ENCODE results near the gene TSPAN14.

Gene TSPAN14

GRCh38 chr10:80515511-80515910 is 61.4 kb downstream of the TSPAN14 start:
- no peaks in the 10 kb centered on the region for H3K27me3 ChIP-seq (ENCODE audit: insufficient read depth, low read length)
- no peak for TF ChIP-seq EZH2 (IDR thresholded peaks at IDR 0.05; ENCODE audit: borderline replicate concordance, low read length)
- TF ChIP-seq CTCF (IDR thresholded peaks at IDR 0.05; ENCODE audit: low read length) = no peak
- H3K79me2 ChIP-seq (ENCODE audit: insufficient read depth, low read length) = no peaks in the 10 kb centered on the region
- H2AFZ ChIP-seq (ENCODE audit: low read length) = no peak overlapping the region
- no peaks in the 10 kb centered on the region for H3K9me2 ChIP-seq (ENCODE audit: low read depth, low read length)
- no peak overlapping the region for H3K4me3 ChIP-seq (ENCODE audit: low read depth, low read length, poor library complexity, severe bottlenecking)
- H3K4me2 ChIP-seq (ENCODE audit: low read length) = no peak overlapping the region
- H3K4me1 ChIP-seq (ENCODE audit: insufficient read depth, low read length, severe bottlenecking) = no peaks in the 10 kb centered on the region
- H3K27ac ChIP-seq (ENCODE audit: low read depth, low read length, poor library complexity, severe bottlenecking) = no peak overlapping the region
- H3K36me3 ChIP-seq (ENCODE audit: insufficient read depth, low read length) = peaks cover 71% of the 10 kb centered on the region
- H4K20me1 ChIP-seq (ENCODE audit: insufficient read depth, low read length) = no peaks in the 10 kb centered on the region
- H3K9ac ChIP-seq (ENCODE audit: low read length) = no peak overlapping the region
- H3F3A ChIP-seq (ENCODE audit: insufficient read depth, low read length) = no peaks in the 10 kb centered on the region
- H3K9me3 ChIP-seq (ENCODE audit: low read length) = no peaks in the 10 kb centered on the region

GRCh38 chr10:80515941-80516340 is 61.8 kb downstream of the TSPAN14 start:
- no peaks in the 10 kb centered on the region for H3F3A ChIP-seq (ENCODE audit: insufficient read depth, low read length)
- H3K27ac ChIP-seq (ENCODE audit: low read depth, low read length, poor library complexity, severe bottlenecking) = no peak overlapping the region
- no peaks in the 10 kb centered on the region for H3K79me2 ChIP-seq (ENCODE audit: insufficient read depth, low read length)
- H3K9me2 ChIP-seq (ENCODE audit: low read depth, low read length) = no peaks in the 10 kb centered on the region
- H3K27me3 ChIP-seq (ENCODE audit: insufficient read depth, low read length) = no peaks in the 10 kb centered on the region
- no peaks in the 10 kb centered on the region for H4K20me1 ChIP-seq (ENCODE audit: insufficient read depth, low read length)
- no peaks in the 10 kb centered on the region for H3K4me1 ChIP-seq (ENCODE audit: insufficient read depth, low read length, severe bottlenecking)
- no peak overlapping the region for H2AFZ ChIP-seq (ENCODE audit: low read length)
- H3K9ac ChIP-seq (ENCODE audit: low read length) = no peak overlapping the region
- TF ChIP-seq EZH2 (IDR thresholded peaks at IDR 0.05; ENCODE audit: borderline replicate concordance, low read length) = no peak
- no peak for TF ChIP-seq CTCF (IDR thresholded peaks at IDR 0.05; ENCODE audit: low read length)
- H3K9me3 ChIP-seq (ENCODE audit: low read length) = no peaks in the 10 kb centered on the region
- no peak overlapping the region for H3K4me3 ChIP-seq (ENCODE audit: low read depth, low read length, poor library complexity, severe bottlenecking)
- peaks cover 72% of the 10 kb centered on the region for H3K36me3 ChIP-seq (ENCODE audit: insufficient read depth, low read length)
- no peak overlapping the region for H3K4me2 ChIP-seq (ENCODE audit: low read length)

- Histone ChIP-seq H3K9me3 (ENCODE audit: low read length) (no peaks in the 10 kb centered on the region), H3K27me3 (ENCODE audit: insufficient read depth, low read length) (no peaks in the 10 kb centered on the region), H3K4me1 (ENCODE audit: insufficient read depth, low read length, severe bottlenecking) (no peaks in the 10 kb centered on the region), H3F3A (ENCODE audit: insufficient read depth, low read length) (no peaks in the 10 kb centered on the region), H3K36me3 (ENCODE audit: insufficient read depth, low read length) (peaks cover 67% of the 10 kb centered on the region), H3K4me3 (ENCODE audit: low read depth, low read length, poor library complexity, severe bottlenecking) (no peak overlapping the region), H2AFZ (ENCODE audit: low read length) (no peak overlapping the region), H3K4me2 (ENCODE audit: low read length) (no peak overlapping the region), H3K9me2 (ENCODE audit: low read depth, low read length) (no peaks in the 10 kb centered on the region), H3K9ac (ENCODE audit: low read length) (no peak overlapping the region), H3K79me2 (ENCODE audit: insufficient read depth, low read length) (no peaks in the 10 kb centered on the region), H4K20me1 (ENCODE audit: insufficient read depth, low read length) (no peaks in the 10 kb centered on the region), H3K27ac (ENCODE audit: low read depth, low read length, poor library complexity, severe bottlenecking) (no peak overlapping the region)
- TF ChIP-seq EZH2 (IDR thresholded peaks at IDR 0.05; ENCODE audit: borderline replicate concordance, low read length) (no peak), CTCF (IDR thresholded peaks at IDR 0.05; ENCODE audit: low read length) (no peak)
Observed at GRCh38 chr10:80516506-80517075, 62.5 kb downstream of the TSPAN14 start.

All from OCI-LY1 (cell line).